GM23338 (cell line): ENCODE results near the gene RGL1. TPM values are rescaled to one million over a fixed set of nuclear protein-coding genes. Genes with fewer than 3 reads are reported as not detected.

Experiments used
- ATAC-seq: fragments of 200-7000 bp; cut with Tn5 transposase; 3 replicates; pipeline ENCODE4 v1.9.1; 2020
- DNase-seq: peaks from one replicate; pipeline ENCODE4 v3.0.0-alpha.2; 2015; ENCODE audit warnings: low spot score
- H2AFZ ChIP-seq: fragments of 200-600 bp; sonication (generic); 2 replicates; pipeline ENCODE4 v1.8.0; 2016; ENCODE audit warnings: antibody characterized with exemption, mild to moderate bottlenecking, moderate library complexity
- H3F3A ChIP-seq: fragments of 200-600 bp; sonication (generic); replicated peaks from 2 replicates; pipeline ENCODE4 v1.8.0; 2017; ENCODE audit warnings: antibody characterized with exemption, mixed run types, low read depth
- H3K27ac ChIP-seq: fragments of 200-600 bp; sonication (generic); 2 replicates; pipeline ENCODE4 v1.6.1; 2016; ENCODE audit warnings: low read depth
- H3K27me3 ChIP-seq: fragments of 200-600 bp; sonication (generic); 2 replicates; pipeline ENCODE4 v1.8.0; 2016; ENCODE audit warnings: mild to moderate bottlenecking, mixed run types, moderate library complexity; ENCODE audit not compliant: insufficient read depth
- H3K36me3 ChIP-seq: fragments of 200-600 bp; sonication (generic); 2 replicates; pipeline ENCODE4 v1.8.0; 2016; ENCODE audit warnings: mild to moderate bottlenecking; ENCODE audit not compliant: insufficient read depth
- H3K4me1 ChIP-seq: fragments of 200-600 bp; sonication (generic); 2 replicates; pipeline ENCODE4 v1.8.0; 2016; ENCODE audit warnings: mild to moderate bottlenecking, moderate library complexity; ENCODE audit not compliant: insufficient read depth
- H3K4me2 ChIP-seq: fragments of 200-600 bp; sonication (generic); 2 replicates; pipeline ENCODE4 v1.7.1; 2017; ENCODE audit warnings: mixed run types
- H3K4me3 ChIP-seq: fragments of 200-600 bp; sonication (generic); 2 replicates; pipeline ENCODE4 v1.6.1; 2016; ENCODE audit warnings: mixed run types
- H3K79me2 ChIP-seq: fragments of 200-600 bp; sonication (generic); replicated peaks from 2 replicates; pipeline ENCODE4 v1.8.0; 2017; ENCODE audit warnings: mild to moderate bottlenecking; ENCODE audit not compliant: insufficient read depth
- H3K9me2 ChIP-seq: fragments of 200-600 bp; sonication (generic); 2 replicates; pipeline ENCODE4 v1.8.0; 2017; ENCODE audit not compliant: insufficient read depth
- H4K20me1 ChIP-seq: fragments of 200-600 bp; sonication (generic); replicated peaks from 2 replicates; pipeline ENCODE4 v1.8.0; 2017; ENCODE audit warnings: mild to moderate bottlenecking; ENCODE audit not compliant: insufficient read depth
- H3K27ac Mint-ChIP-seq: 2 replicates; pipeline ENCODE4 v1.8.0; 2020; ENCODE audit warnings: inconsistent platforms, mild to moderate bottlenecking, moderate library complexity, mixed read lengths
- H3K27me3 Mint-ChIP-seq: 3 replicates; pipeline ENCODE4 v1.8.0; 2022; ENCODE audit warnings: low read depth, mild to moderate bottlenecking, moderate library complexity, mixed read lengths, inconsistent platforms; ENCODE audit not compliant: insufficient read depth, poor library complexity
- H3K36me3 Mint-ChIP-seq: 3 replicates; pipeline ENCODE4 v1.8.0; 2021; ENCODE audit warnings: low read depth, mild to moderate bottlenecking, inconsistent platforms, moderate library complexity, mixed read lengths
- H3K4me1 Mint-ChIP-seq: 3 replicates; pipeline ENCODE4 v1.8.0; 2020; ENCODE audit warnings: mild to moderate bottlenecking, inconsistent platforms, mixed read lengths
- H3K4me3 Mint-ChIP-seq: 3 replicates; pipeline ENCODE4 v1.8.0; 2021; ENCODE audit warnings: moderate library complexity, mild to moderate bottlenecking, inconsistent platforms, mixed read lengths
- H3K9me3 Mint-ChIP-seq: 3 replicates; pipeline ENCODE4 v1.8.0; 2020; ENCODE audit warnings: moderate library complexity, mild to moderate bottlenecking, inconsistent platforms, mixed read lengths
- CREB1 ChIP-seq: fragments of 250-450 bp; sonication (Bioruptor Pico); IDR thresholded peaks from 2 replicates; pipeline ENCODE4 v1.5.0; 2020; ENCODE audit warnings: low read depth, mild to moderate bottlenecking, moderate library complexity
- CTCF ChIP-seq, 2 experiments: fragments of 200-600 bp in 1 of 2; sonication (generic) in 1 of 2; conservative IDR thresholded peaks; 2 replicates each; pipeline versions ENCODE4 v1.5.1 to v1.6.1; 2016 to 2017; ENCODE audit warnings: antibody characterized with exemption in 2 of 2, low read depth in 2 of 2, mild to moderate bottlenecking in 2 of 2, moderate library complexity in 1 of 2
- EZH2 ChIP-seq: fragments of 200-600 bp; sonication (generic); IDR thresholded peaks from one replicate; pipeline ENCODE4 v1.8.0; 2017; ENCODE audit warnings: antibody characterized with exemption, mild to moderate bottlenecking, low read depth; ENCODE audit not compliant: unreplicated experiment
- EZH2phosphoT487 ChIP-seq: fragments of 200-600 bp; sonication (generic); IDR thresholded peaks from one replicate; pipeline ENCODE4 v1.8.1; 2018; ENCODE audit warnings: antibody characterized with exemption; ENCODE audit not compliant: unreplicated experiment
- JUNB ChIP-seq: IDR thresholded peaks from one replicate; pipeline ENCODE4 v1.6.1; 2016; ENCODE audit warnings: antibody characterized with exemption; ENCODE audit not compliant: unreplicated experiment
- NANOG ChIP-seq: IDR thresholded peaks from 2 replicates; pipeline ENCODE4 v1.6.1; 2016; ENCODE audit warnings: antibody characterized with exemption, borderline replicate concordance
- POLR2AphosphoS5 ChIP-seq: IDR thresholded peaks from 2 replicates; pipeline ENCODE4 v1.6.1; 2016; ENCODE audit warnings: antibody characterized with exemption, low read depth
- STAT1 ChIP-seq: IDR thresholded peaks from one replicate; pipeline ENCODE4 v1.6.1; 2016; ENCODE audit warnings: antibody characterized with exemption; ENCODE audit not compliant: unreplicated experiment
- ZNF114 ChIP-seq: fragments of 250-450 bp; sonication (Bioruptor Pico); IDR thresholded peaks from 2 replicates; pipeline ENCODE4 v1.5.0; 2020; ENCODE audit warnings: mild to moderate bottlenecking, moderate library complexity
- ZNF331 ChIP-seq: fragments of 250-450 bp; sonication (Bioruptor Pico); IDR thresholded peaks from 2 replicates; pipeline ENCODE4 v1.5.0; 2020; ENCODE audit warnings: low read depth, mild to moderate bottlenecking, moderate library complexity
- polyA plus RNA-seq: library from polyadenylated mRNA; unstranded; fragments of >200 nt; fragmentation: Nextera tagmentation; extraction: Ambion mirVana; gene quantifications from 2 replicates; pipeline ENCODE4 v1.2.1, GENCODE V29; 2016
- total RNA-seq: library from RNA; depleted of rRNA; stranded (reverse); fragments of >200 nt; shearing (Covaris generic); gene quantifications from 2 replicates; pipeline ENCODE4 v1.2.3, GENCODE V29; 2014
- TF ChIP-seq, protein P1 (sequence below): IDR thresholded peaks from one replicate; pipeline ENCODE4 v1.6.1; 2018; ENCODE audit warnings: antibody characterized with exemption; ENCODE audit not compliant: unreplicated experiment
- TF ChIP-seq, protein P2 (sequence below): IDR thresholded peaks from 2 replicates; pipeline ENCODE4 v1.6.1; 2016; ENCODE audit warnings: antibody characterized with exemption

Gene RGL1
- total and polyA plus RNA-seq, 2 experiments from 2014 or later, result 0.91 to 2.6 TPM

GRCh38 chr1:183941001-183941400 is 136.1 kb downstream of the RGL1 start:
- no peak for ATAC-seq
- no peak for TF ChIP-seq CREB1 (CRISPR knock-in tag)
- TF ChIP-seq POLR2AphosphoS5, result no peak
- no peak for TF ChIP-seq NANOG
- TF ChIP-seq ZNF114 (CRISPR knock-in tag), result no peak
- TF ChIP-seq ZNF331 (CRISPR knock-in tag), result no peak
- no peak for TF ChIP-seq JUNB
- no peak for TF ChIP-seq EZH2phosphoT487
- TF ChIP-seq STAT1, result no peak
- TF ChIP-seq, protein P1, sequence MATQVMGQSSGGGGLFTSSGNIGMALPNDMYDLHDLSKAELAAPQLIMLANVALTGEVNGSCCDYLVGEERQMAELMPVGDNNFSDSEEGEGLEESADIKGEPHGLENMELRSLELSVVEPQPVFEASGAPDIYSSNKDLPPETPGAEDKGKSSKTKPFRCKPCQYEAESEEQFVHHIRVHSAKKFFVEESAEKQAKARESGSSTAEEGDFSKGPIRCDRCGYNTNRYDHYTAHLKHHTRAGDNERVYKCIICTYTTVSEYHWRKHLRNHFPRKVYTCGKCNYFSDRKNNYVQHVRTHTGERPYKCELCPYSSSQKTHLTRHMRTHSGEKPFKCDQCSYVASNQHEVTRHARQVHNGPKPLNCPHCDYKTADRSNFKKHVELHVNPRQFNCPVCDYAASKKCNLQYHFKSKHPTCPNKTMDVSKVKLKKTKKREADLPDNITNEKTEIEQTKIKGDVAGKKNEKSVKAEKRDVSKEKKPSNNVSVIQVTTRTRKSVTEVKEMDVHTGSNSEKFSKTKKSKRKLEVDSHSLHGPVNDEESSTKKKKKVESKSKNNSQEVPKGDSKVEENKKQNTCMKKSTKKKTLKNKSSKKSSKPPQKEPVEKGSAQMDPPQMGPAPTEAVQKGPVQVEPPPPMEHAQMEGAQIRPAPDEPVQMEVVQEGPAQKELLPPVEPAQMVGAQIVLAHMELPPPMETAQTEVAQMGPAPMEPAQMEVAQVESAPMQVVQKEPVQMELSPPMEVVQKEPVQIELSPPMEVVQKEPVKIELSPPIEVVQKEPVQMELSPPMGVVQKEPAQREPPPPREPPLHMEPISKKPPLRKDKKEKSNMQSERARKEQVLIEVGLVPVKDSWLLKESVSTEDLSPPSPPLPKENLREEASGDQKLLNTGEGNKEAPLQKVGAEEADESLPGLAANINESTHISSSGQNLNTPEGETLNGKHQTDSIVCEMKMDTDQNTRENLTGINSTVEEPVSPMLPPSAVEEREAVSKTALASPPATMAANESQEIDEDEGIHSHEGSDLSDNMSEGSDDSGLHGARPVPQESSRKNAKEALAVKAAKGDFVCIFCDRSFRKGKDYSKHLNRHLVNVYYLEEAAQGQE, result no peak
- no peak for TF ChIP-seq EZH2
- H3K4me1 ChIP-seq, result peaks cover 10% of the 10 kb centered on the region; the same call in 1 of the 2 replicates

GRCh38 chr1:183942933-183943693 is 138.2 kb downstream of the RGL1 start:
- H3K27ac Mint-ChIP-seq, result no peak overlapping the region
- Histone ChIP-seq H3K4me3 (no peak overlapping the region), H3K36me3 (no peaks in the 10 kb centered on the region), H3K9me2 (no peaks in the 10 kb centered on the region), H3K27ac (no peak overlapping the region), H3K4me2 (no peak overlapping the region), H3K4me1 (peaks cover 15% of the 10 kb centered on the region; the same call in 1 of the 2 replicates), H2AFZ (no peak overlapping the region), H3K27me3 (peaks cover 56% of the 10 kb centered on the region), H4K20me1 (no peaks in the 10 kb centered on the region), H3K79me2 (no peaks in the 10 kb centered on the region), H3F3A (no peaks in the 10 kb centered on the region)
- peaks cover 35% of the 10 kb centered on the region for H3K27me3 Mint-ChIP-seq
- DNase-seq (no peak), ATAC-seq (no peak)
- no peaks in the 10 kb centered on the region for H3K9me3 Mint-ChIP-seq
- no peak overlapping the region for H3K4me3 Mint-ChIP-seq
- H3K36me3 Mint-ChIP-seq, result no peaks in the 10 kb centered on the region
- H3K4me1 Mint-ChIP-seq, result peaks cover 25% of the 10 kb centered on the region
- TF ChIP-seq, protein P1, result no peak
- no peak for TF ChIP-seq CTCF (conservative IDR thresholded peaks at IDR 0.05; ENCODE audit: low read depth in 2 of 2)
- TF ChIP-seq EZH2, result no peak
- no peak for TF ChIP-seq CREB1 (CRISPR knock-in tag)
- TF ChIP-seq ZNF114 (CRISPR knock-in tag), result no peak
- TF ChIP-seq STAT1, result no peak
- no peak for TF ChIP-seq POLR2AphosphoS5
- no peak for TF ChIP-seq ZNF331 (CRISPR knock-in tag)
- TF ChIP-seq EZH2phosphoT487, result no peak
- TF ChIP-seq, protein P2, sequence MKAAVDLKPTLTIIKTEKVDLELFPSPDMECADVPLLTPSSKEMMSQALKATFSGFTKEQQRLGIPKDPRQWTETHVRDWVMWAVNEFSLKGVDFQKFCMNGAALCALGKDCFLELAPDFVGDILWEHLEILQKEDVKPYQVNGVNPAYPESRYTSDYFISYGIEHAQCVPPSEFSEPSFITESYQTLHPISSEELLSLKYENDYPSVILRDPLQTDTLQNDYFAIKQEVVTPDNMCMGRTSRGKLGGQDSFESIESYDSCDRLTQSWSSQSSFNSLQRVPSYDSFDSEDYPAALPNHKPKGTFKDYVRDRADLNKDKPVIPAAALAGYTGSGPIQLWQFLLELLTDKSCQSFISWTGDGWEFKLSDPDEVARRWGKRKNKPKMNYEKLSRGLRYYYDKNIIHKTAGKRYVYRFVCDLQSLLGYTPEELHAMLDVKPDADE, result no peak

More at GRCh38 chr1:183941001-183941400, 136.1 kb downstream of the RGL1 start:
- Histone ChIP-seq H3K36me3 (no peaks in the 10 kb centered on the region), H3K4me2 (no peak overlapping the region), H3K27ac (no peak overlapping the region), H3K4me3 (no peak overlapping the region), H4K20me1 (no peaks in the 10 kb centered on the region), H3K27me3 (peaks cover 35% of the 10 kb centered on the region), H3K9me2 (no peaks in the 10 kb centered on the region), H2AFZ (no peak overlapping the region), H3F3A (no peaks in the 10 kb centered on the region), H3K79me2 (no peaks in the 10 kb centered on the region)
- no peak overlapping the region for H3K27ac Mint-ChIP-seq
- H3K4me3 Mint-ChIP-seq, result no peak overlapping the region
- H3K36me3 Mint-ChIP-seq, result no peaks in the 10 kb centered on the region
- H3K27me3 Mint-ChIP-seq, result peaks cover 30% of the 10 kb centered on the region
- H3K9me3 Mint-ChIP-seq, result no peaks in the 10 kb centered on the region
- DNase-seq, result no peak
- H3K4me1 Mint-ChIP-seq, result peaks cover 22% of the 10 kb centered on the region
